HUES48 (cell line): Measurements from ENCODE around the gene PIK3C2G.

Source experiments
- H3K27ac ChIP-seq: one replicate; pipeline ENCODE4 v1.7.0; 2013; ENCODE audit warnings: low read depth, low read length, inconsistent platforms
- H3K27me3 ChIP-seq: 2 replicates; pipeline ENCODE4 v1.6.1; 2013; ENCODE audit warnings: mild to moderate bottlenecking, low read length; ENCODE audit not compliant: control insufficient read depth, insufficient read depth
- H3K36me3 ChIP-seq: 2 replicates; pipeline ENCODE4 v1.6.1; 2013; ENCODE audit warnings: low read length; ENCODE audit not compliant: control insufficient read depth, insufficient read depth
- H3K4me1 ChIP-seq: 2 replicates; pipeline ENCODE4 v1.6.1; 2013; ENCODE audit warnings: mild to moderate bottlenecking, low read length; ENCODE audit not compliant: control insufficient read depth, insufficient read depth
- H3K4me3 ChIP-seq: 2 replicates; pipeline ENCODE4 v1.5.1; 2013; ENCODE audit warnings: mild to moderate bottlenecking, low read depth, low read length
- H3K9ac ChIP-seq: 2 replicates; pipeline ENCODE4 v1.6.1; 2013; ENCODE audit warnings: mild to moderate bottlenecking, low read depth, low read length, moderate library complexity
- H3K9me3 ChIP-seq: 2 replicates; pipeline ENCODE4 v1.6.1; 2013; ENCODE audit warnings: low read length; ENCODE audit not compliant: control insufficient read depth, insufficient read depth

PIK3C2G gene

DNA sequence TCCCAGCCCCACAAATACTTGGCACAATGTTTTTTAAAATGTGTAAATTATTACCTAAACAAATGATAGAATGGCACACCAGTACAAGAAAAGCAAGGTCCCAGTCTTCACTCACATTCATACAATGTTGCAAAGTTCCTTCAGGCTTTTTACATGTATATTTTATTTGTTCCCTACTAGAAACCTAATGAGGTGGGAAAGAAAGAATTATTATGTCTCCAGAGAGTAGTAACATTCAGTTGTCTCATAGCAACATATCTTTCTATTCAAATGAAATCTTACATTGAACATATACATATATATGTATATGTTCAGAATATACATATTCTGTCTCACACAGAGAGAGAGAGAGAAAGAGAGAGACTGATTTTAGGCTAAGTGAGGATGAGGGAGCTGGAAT lies 391.3 kb downstream of the PIK3C2G start:
- H3K27me3 ChIP-seq = no peaks in the 10 kb centered on the region

DNA sequence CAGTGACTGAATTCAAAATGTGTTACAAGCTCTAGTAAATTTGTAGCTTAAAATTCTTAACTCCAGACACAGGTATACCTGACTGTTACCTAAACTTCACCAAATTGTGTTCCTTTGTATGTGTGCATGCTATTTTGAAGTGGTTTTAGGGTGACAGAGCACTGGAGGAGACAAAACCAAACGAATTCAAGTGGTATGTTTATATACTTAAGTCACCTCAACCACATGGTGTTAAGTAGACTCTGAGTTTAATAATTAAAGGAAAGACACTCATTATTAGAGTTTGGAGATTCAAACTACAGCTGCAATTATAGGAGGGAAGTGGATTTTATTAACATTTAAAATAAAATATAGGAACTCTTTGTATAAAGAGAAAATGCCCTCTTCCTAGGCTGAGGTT lies 392.1 kb downstream of the PIK3C2G start:
- no peak overlapping the region for H3K27ac ChIP-seq
- H3K27me3 ChIP-seq = no peaks in the 10 kb centered on the region
- H3K9me3 ChIP-seq = no peaks in the 10 kb centered on the region
- no peak overlapping the region for H3K9ac ChIP-seq
- no peak overlapping the region for H3K4me3 ChIP-seq
- no peaks in the 10 kb centered on the region for H3K36me3 ChIP-seq
- H3K4me1 ChIP-seq = no peaks in the 10 kb centered on the region

More for the DNA sequence above, 391.3 kb downstream of the PIK3C2G start:
- Histone ChIP-seq H3K4me1 (no peaks in the 10 kb centered on the region), H3K9ac (no peak overlapping the region), H3K4me3 (no peak overlapping the region), H3K36me3 (no peaks in the 10 kb centered on the region), H3K27ac (no peak overlapping the region), H3K9me3 (no peaks in the 10 kb centered on the region)

DNA sequence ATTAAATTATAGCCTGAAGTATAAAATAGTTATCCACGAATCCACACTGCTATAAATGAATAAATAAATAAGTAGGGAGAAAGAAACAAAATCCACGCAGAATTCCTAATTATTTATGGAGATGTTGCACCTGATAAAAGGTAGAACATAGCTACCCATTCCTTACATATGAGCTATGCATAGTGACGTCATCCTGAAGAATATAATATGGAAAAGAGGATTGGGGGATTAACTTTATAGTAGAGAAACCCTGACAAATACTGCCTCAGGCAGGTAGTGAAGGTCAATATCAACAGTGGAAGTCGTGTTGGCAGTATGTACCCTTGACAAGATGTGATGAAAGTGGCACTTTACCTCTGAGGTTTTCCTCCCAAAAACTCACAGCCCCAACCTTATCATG lies 394.0 kb downstream of the PIK3C2G start:
- H3K27me3 ChIP-seq = no peaks in the 10 kb centered on the region
- H3K4me1 ChIP-seq = 0 out of 2 replicates have a peak, but pooled peaks cover 8% of the 10 kb centered on the region
- no peak overlapping the region for H3K4me3 ChIP-seq
- H3K9ac ChIP-seq = no peak overlapping the region
- H3K36me3 ChIP-seq = no peaks in the 10 kb centered on the region
- no peaks in the 10 kb centered on the region for H3K9me3 ChIP-seq
- no peak overlapping the region for H3K27ac ChIP-seq

DNA sequence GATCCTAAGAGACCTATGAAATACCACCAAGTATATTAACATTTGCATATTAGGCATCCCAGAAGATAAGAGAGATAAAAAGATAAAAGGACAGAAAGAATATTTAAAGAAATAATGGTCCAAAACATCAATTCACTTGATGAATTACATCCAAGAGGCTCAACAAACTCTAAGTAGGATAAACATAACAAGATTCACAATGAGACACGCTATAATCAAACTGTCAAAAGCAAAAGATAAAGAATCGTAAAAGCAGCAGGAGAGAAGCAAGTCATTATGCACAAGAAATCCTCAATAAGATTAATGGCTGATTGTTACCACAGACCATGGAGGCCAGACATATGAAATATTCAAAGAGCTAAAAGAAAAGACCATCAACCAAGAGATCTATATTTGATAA lies 396.9 kb downstream of the PIK3C2G start:
- no peak overlapping the region for H3K9ac ChIP-seq
- 0 out of 2 replicates have a peak, but pooled peaks cover 8% of the 10 kb centered on the region for H3K4me1 ChIP-seq
- H3K27ac ChIP-seq = no peak overlapping the region
- no peaks in the 10 kb centered on the region for H3K9me3 ChIP-seq
- no peaks in the 10 kb centered on the region for H3K27me3 ChIP-seq
- H3K36me3 ChIP-seq = no peaks in the 10 kb centered on the region
- no peak overlapping the region for H3K4me3 ChIP-seq

DNA sequence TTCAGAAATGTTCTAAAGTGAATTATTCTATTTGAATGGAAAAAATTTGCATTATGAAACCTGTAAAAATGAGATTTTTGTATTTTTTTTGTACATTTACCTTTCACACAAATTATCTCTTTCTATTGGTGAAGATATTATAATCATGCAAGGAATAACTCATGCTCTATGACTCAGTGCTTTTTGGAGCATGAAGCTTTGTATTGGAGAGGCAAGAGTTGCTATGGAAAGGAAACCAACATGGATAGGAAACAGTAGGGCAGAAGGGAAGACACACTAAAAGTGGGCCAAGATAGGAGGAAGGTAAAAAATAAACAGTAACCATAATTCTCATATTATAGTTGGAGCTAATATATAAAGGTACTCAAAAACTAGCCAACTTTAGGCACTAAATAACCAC lies 397.5 kb downstream of the PIK3C2G start:
- Histone ChIP-seq H3K36me3 (no peaks in the 10 kb centered on the region), H3K27me3 (no peaks in the 10 kb centered on the region), H3K9me3 (no peaks in the 10 kb centered on the region), H3K4me3 (no peak overlapping the region), H3K27ac (no peak overlapping the region), H3K9ac (no peak overlapping the region), H3K4me1 (0 out of 2 replicates have a peak, but pooled peaks cover 8% of the 10 kb centered on the region)

DNA sequence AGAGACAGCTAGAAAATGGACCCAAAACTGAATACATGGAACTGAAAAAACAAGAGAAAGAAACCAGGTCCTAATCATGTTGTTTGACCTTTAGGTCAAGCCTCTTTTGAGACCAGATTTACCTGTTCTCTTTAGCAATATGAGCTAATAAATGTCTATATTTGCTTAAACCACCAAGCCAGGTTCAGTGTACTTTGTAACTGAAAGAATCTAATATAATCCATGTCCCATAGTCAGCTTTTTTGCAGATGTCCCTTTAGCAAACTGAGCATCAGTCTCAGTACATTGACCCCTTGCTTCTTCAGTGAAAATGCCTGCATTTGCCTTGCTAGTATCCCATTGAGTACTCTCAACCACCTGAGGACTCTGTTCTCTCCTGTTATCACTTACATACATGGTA lies 414.8 kb downstream of the PIK3C2G start:
- Histone ChIP-seq H3K4me3 (no peak overlapping the region), H3K27ac (no peak overlapping the region), H3K36me3 (no peaks in the 10 kb centered on the region), H3K9me3 (no peaks in the 10 kb centered on the region), H3K9ac (no peak overlapping the region), H3K27me3 (no peaks in the 10 kb centered on the region), H3K4me1 (peaks cover 3% of the 10 kb centered on the region)

DNA sequence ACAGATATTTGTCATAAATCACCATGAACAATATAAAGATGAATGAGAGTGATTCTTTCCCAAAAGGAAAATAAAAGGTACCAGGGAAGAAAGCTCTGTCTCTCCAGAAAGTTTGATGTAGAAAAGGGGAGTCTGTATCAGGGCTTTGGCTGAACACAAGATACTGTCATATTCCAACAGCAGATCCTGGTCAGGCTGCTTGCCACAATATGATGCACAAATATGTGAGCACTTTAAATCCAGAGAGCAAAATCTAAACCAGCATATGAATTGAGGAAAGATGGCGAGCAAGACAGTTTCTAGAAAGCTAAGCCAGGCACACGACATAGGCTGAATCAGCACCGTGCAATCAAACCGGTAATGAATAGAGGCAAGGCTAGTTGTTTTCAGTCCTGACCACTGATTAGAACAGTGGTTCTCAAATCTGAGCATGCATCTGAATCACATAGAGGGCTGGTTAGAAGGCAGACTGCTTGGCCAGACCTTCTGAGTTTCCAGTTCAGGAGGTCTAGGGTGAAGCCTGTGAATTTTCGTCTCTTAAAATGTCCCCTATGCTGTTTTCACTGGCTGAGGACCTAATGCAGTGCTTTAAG lies 415.8 kb downstream of the PIK3C2G start:
- H3K27me3 ChIP-seq = no peaks in the 10 kb centered on the region
- no peak overlapping the region for H3K27ac ChIP-seq
- H3K9me3 ChIP-seq = no peaks in the 10 kb centered on the region
- no peaks in the 10 kb centered on the region for H3K36me3 ChIP-seq
- H3K4me3 ChIP-seq = no peak overlapping the region
- peaks cover 12% of the 10 kb centered on the region for H3K4me1 ChIP-seq
- no peak overlapping the region for H3K9ac ChIP-seq

DNA sequence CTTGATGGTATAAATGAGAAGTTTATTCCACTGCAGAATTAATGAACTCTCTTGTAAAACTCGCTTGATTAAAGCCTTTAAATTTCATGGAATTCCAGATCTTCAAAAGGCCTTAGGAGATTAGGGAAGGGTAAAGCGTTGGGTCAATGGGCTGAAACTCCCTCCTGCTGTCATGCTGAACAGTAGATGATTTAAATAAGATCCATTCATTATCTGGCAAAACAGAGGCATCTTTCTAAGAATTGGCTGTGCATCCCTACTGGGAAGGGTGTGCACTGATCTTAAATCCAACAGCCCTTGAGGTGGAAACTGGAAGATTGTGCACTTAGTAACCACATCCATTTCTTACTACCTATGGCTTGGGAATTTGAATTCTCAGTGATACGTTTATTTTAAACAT lies 420.5 kb downstream of the PIK3C2G start:
- Histone ChIP-seq H3K36me3 (no peaks in the 10 kb centered on the region), H3K4me3 (no peak overlapping the region), H3K27ac (no peak overlapping the region), H3K4me1 (peaks cover 28% of the 10 kb centered on the region), H3K9ac (no peak overlapping the region), H3K27me3 (no peaks in the 10 kb centered on the region), H3K9me3 (no peaks in the 10 kb centered on the region)

DNA sequence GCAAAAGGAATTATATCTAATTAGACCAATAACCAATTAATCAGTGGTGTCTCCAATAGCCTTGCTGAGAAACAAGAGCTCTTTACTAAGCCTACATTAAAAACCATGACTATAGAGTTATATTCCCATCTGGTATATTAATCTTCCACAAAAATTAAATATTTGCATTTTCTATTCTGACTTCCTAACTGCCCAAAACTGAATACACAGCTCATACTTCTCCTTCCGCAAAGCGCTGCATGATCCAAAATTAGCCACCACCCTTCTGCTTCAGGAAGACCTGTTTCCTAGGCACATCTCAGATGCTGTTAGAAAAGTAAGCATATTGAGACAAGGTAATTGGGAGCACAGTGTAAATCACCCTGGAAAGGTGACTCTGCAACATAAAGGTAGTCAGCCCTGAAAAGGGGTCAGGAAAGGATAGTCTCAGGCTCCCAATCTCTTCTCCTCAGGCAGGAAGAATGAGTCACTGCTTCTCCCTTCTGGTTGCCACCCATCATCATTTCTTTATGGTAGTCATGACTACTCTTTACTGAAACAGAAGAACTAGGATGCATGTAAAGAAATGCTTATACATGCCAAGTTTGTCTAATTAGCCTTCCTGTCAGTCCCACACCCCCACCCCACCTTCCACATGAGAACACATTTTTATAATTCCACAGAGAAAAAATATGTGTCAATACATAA lies 422.2 kb downstream of the PIK3C2G start:
- no peak overlapping the region for H3K9ac ChIP-seq
- H3K27ac ChIP-seq = no peak overlapping the region
- H3K36me3 ChIP-seq = no peaks in the 10 kb centered on the region
- no peaks in the 10 kb centered on the region for H3K9me3 ChIP-seq
- H3K4me1 ChIP-seq = peaks cover 28% of the 10 kb centered on the region
- H3K27me3 ChIP-seq = no peaks in the 10 kb centered on the region
- no peak overlapping the region for H3K4me3 ChIP-seq

DNA sequence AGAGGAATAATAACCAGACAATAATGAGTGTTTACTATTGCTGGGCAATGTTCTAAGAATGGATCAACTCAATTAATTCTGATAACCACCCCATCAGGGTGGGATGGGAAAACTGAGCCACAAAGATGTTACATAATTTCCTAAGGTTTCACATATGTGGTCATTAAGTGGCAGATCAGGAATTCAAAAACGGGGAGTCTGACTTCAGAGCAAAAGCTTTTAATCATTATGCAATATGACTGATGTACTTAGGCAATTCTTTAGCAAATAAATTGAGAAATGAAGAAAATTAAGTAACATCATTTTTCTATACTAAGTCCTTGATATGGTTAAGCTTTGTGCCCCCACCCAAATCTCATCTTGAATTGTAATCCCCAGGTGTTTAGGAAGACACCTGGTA lies 423.1 kb downstream of the PIK3C2G start:
- no peak overlapping the region for H3K9ac ChIP-seq
- H3K4me3 ChIP-seq = no peak overlapping the region
- no peak overlapping the region for H3K27ac ChIP-seq
- H3K27me3 ChIP-seq = no peaks in the 10 kb centered on the region
- no peaks in the 10 kb centered on the region for H3K36me3 ChIP-seq
- H3K9me3 ChIP-seq = no peaks in the 10 kb centered on the region
- peaks cover 28% of the 10 kb centered on the region for H3K4me1 ChIP-seq

DNA sequence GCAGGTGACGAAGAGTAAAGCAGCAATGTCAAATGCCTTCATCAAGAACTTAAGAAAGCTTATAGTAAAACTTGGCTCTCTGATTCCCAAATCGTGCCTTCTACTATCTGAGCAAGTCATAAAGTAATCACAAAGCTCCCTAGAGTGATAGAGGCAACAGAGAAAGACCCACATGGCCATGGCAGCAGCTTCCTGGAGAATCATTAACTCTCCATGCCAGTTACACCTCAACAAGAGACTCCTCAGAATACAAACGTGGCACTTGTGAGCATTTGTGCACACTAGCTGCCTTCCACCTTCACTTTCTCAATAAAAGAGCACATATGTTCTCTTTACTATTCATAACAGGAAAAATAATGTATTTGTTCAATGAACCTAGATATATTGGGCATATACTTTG lies 428.5 kb downstream of the PIK3C2G start:
- Histone ChIP-seq H3K4me1 (0 out of 2 replicates have a peak, but pooled peaks cover 4% of the 10 kb centered on the region), H3K9ac (no peak overlapping the region), H3K36me3 (no peaks in the 10 kb centered on the region), H3K4me3 (no peak overlapping the region), H3K9me3 (no peaks in the 10 kb centered on the region), H3K27me3 (no peaks in the 10 kb centered on the region), H3K27ac (no peak overlapping the region)
